Measurements from ENCODE around the gene CDHR1. TPM values are rescaled to one million over a fixed set of nuclear protein-coding genes. Genes with fewer than 3 reads are reported as not detected.

Gene CDHR1
- polyA plus RNA-seq, 1 experiment, result not detected

DNA sequence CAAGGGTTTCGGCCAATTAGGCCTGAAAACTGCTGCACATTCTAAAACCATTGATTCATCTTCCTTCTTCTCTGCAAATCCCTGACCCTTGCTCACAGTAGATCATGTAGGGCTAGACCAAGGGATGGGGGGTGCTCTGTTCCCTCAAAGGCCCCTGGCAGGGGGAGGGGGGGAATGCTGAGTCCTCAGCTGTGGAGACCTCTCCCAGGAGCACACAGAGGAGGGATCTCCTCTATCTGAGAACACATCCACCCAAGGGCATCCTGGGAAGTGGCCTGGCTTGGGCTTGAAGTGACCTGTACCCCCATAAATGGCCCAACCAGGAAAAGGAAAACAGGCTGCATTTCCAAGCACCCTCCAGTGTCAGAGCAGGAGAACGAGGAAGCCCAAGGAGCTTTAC, 1.0 kb upstream of the CDHR1 start:
- POLR2A ChIA-PET, result no interaction called here
- H3K27me3 ChIP-seq (ENCODE audit: control insufficient read depth, insufficient read depth, low read length), result peaks cover 42% of the 10 kb centered on the region
- no peaks in the 10 kb centered on the region; the same call in 1 of the 2 replicates for H3K9me3 ChIP-seq (ENCODE audit: control insufficient read depth, insufficient read depth, low read length)
- CTCF ChIA-PET, result no interaction called here
- TF ChIP-seq, protein P1, sequence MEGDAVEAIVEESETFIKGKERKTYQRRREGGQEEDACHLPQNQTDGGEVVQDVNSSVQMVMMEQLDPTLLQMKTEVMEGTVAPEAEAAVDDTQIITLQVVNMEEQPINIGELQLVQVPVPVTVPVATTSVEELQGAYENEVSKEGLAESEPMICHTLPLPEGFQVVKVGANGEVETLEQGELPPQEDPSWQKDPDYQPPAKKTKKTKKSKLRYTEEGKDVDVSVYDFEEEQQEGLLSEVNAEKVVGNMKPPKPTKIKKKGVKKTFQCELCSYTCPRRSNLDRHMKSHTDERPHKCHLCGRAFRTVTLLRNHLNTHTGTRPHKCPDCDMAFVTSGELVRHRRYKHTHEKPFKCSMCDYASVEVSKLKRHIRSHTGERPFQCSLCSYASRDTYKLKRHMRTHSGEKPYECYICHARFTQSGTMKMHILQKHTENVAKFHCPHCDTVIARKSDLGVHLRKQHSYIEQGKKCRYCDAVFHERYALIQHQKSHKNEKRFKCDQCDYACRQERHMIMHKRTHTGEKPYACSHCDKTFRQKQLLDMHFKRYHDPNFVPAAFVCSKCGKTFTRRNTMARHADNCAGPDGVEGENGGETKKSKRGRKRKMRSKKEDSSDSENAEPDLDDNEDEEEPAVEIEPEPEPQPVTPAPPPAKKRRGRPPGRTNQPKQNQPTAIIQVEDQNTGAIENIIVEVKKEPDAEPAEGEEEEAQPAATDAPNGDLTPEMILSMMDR (IDR thresholded peaks at IDR 0.05; ENCODE audit: low read depth, low read length), result no peak
- no peak overlapping the region for H3K4me3 ChIP-seq (ENCODE audit: low read depth, low read length)
- no peak for DNase-seq (ENCODE audit: low read depth, low spot score)
- H3K27ac ChIP-seq (ENCODE audit: low read depth, low read length), result no peak overlapping the region

DNA sequence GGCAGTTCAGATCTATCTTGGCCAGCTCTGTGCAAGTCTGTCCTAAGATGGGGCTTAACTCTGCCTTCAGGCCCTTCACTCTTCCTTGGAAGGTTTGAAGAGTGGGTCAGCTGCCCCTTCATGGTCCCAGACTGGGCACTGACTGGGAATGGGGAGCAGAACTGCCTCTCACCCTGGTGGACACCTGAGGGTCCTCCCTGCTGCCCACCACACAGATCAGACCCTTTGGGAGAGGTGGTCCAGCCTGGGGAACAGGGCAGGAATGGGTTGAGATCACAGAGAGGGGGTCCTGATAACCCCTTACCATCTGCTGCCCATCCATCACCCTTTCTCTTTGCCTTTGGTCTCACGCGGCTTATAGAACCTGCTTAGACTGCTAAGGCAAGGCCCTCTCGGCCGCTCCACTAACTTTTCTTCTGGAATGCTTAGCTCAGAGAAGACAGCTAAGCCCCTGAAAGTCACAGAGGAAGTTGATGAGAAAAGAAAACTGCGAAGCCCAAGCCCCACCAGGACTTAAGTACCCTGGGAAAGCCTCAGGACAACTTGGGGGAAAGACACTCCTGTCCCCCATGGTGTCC, 402 bp upstream of the CDHR1 start:
- no peaks in the 10 kb centered on the region; the same call in 1 of the 2 replicates for H3K9me3 ChIP-seq (ENCODE audit: control insufficient read depth, insufficient read depth, low read length)
- TF ChIP-seq, protein P1 (IDR thresholded peaks at IDR 0.05; ENCODE audit: low read depth, low read length), result no peak
- peaks cover 45% of the 10 kb centered on the region for H3K27me3 ChIP-seq (ENCODE audit: control insufficient read depth, insufficient read depth, low read length)
- no peak overlapping the region for H3K4me3 ChIP-seq (ENCODE audit: low read depth, low read length)
- POLR2A ChIA-PET, result no interaction called here
- no peak for DNase-seq (ENCODE audit: low read depth, low spot score)
- no peak overlapping the region for H3K27ac ChIP-seq (ENCODE audit: low read depth, low read length)
- CTCF ChIA-PET, result no interaction called here

DNA sequence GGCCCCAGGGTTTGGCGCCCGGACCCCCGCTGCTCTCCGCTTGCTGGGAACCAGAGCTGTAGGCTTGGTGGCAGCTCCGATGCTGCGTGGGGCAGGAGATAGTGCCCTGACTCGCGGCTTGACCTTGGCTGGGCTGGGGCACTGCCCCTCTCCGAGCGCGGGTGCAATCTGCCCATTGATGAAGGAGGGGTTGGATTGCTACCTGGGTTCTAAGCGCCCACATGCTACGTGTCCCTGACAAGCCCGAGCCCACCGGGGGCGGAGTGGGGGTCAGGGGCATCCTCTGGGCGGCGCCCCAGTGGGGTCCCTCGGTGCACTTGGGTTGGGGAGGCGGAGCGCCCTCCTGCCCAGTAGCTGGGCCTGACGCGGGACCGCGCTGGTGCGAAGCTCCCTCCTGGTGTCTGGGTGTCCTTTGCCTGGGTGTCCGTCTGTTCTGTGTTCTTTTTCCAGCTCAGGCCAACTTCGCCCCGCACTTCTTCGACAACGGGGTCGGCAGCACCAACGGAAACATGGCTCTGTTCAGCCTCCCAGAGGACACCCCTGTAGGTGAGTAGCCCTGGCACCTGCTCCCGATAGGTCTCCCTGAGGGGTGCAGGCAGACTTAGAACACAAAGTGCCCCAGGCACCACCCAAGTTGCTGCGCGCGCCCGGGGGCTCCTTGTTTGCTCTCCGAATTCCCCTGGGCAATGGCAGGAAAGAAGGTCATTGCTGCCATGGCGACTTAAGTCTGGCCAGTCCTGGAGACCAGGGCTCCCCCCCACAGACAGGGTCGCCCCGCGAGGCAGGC, 900 bp downstream of the CDHR1 start:
- ChIA-PET POLR2A (no interaction called here), CTCF (no interaction called here)
- peaks cover 45% of the 10 kb centered on the region for H3K27me3 ChIP-seq (ENCODE audit: control insufficient read depth, insufficient read depth, low read length)
- H3K9me3 ChIP-seq (ENCODE audit: control insufficient read depth, insufficient read depth, low read length), result no peaks in the 10 kb centered on the region; the same call in 1 of the 2 replicates
- H3K27ac ChIP-seq (ENCODE audit: low read depth, low read length), result no peak overlapping the region
- no peak for DNase-seq (ENCODE audit: low read depth, low spot score)
- TF ChIP-seq, protein P1 (IDR thresholded peaks at IDR 0.05; ENCODE audit: low read depth, low read length), result no peak
- H3K4me3 ChIP-seq (ENCODE audit: low read depth, low read length), result no peak overlapping the region

DNA sequence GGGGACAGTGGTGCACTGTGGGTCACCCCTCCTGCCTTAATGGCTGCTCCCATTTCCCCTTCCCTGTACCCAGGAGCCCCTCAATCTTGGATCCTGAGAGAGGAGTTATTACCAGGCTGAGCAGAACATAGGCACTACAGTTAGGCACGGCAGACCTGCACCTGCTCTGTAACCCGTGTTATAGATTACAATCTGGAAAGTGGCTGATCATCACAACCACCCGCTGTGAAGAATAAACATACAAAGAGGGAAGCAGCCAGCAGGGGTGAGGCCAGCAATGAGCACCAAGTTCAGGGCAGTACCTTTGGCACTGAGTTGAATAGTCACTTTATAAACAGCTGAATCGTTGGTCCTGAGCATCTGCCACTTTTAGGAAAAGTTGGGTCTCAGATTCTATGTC, 1.7 kb downstream of the CDHR1 start:
- DNase-seq (ENCODE audit: low read depth, low spot score), result no peak
- ChIA-PET POLR2A (no interaction called here), CTCF (no interaction called here)
- TF ChIP-seq, protein P1 (IDR thresholded peaks at IDR 0.05; ENCODE audit: low read depth, low read length), result no peak
- peaks cover 46% of the 10 kb centered on the region for H3K27me3 ChIP-seq (ENCODE audit: control insufficient read depth, insufficient read depth, low read length)
- H3K4me3 ChIP-seq (ENCODE audit: low read depth, low read length), result no peak overlapping the region
- H3K27ac ChIP-seq (ENCODE audit: low read depth, low read length), result no peak overlapping the region
- no peaks in the 10 kb centered on the region; the same call in 1 of the 2 replicates for H3K9me3 ChIP-seq (ENCODE audit: control insufficient read depth, insufficient read depth, low read length)

DNA sequence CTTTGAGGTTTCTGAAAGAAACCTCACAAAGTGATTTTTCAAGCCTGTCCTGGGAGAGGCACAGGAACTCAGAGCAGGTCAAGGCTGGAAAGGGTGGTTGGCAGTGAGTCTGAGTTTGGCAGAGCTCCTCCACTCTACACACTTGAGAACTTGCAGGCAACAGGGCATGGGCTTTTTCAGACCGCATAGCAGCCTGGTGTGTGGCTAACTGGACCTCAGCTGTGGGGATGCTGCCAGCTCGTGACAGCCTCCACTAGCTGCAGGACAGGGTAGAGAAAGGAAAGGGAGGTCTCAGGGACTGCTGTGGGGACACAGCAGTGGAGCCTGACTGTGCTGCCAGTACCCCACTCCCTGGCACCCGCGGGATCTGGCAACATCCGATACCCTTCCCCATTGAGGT, 2.6 kb downstream of the CDHR1 start:
- ChIA-PET CTCF (no interaction called here), POLR2A (no interaction called here)
- Histone ChIP-seq H3K9me3 (ENCODE audit: control insufficient read depth, insufficient read depth, low read length) (no peaks in the 10 kb centered on the region; the same call in 1 of the 2 replicates), H3K27ac (ENCODE audit: low read depth, low read length) (no peak overlapping the region), H3K27me3 (ENCODE audit: control insufficient read depth, insufficient read depth, low read length) (peaks cover 46% of the 10 kb centered on the region), H3K4me3 (ENCODE audit: low read depth, low read length) (no peak overlapping the region)
- TF ChIP-seq, protein P1 (IDR thresholded peaks at IDR 0.05; ENCODE audit: low read depth, low read length), result no peak
- DNase-seq (ENCODE audit: low read depth, low spot score), result no peak

All from AG04450 (cell line).